ENCODE measurements around the gene DPH7.

DPH7 gene

GRCh38 chr9:137545123-137545522 lies 33.6 kb downstream of the DPH7 start:
- H3K36me3 ChIP-seq (replicated peaks; ENCODE audit: low read depth, low read length): no peaks in the 10 kb centered on the region
- H3K79me2 ChIP-seq (ENCODE audit: low read length): no peaks in the 10 kb centered on the region
- peaks cover 6% of the 10 kb centered on the region; the same call in 1 of the 2 replicates for H3K4me1 ChIP-seq (ENCODE audit: low read length)
- no peak overlapping the region for H3K27ac ChIP-seq (ENCODE audit: low read length)
- no peak overlapping the region for H3K9ac ChIP-seq (ENCODE audit: low read length)
- H3K27me3 ChIP-seq (ENCODE audit: low read depth, low read length): no peaks in the 10 kb centered on the region
- no peak overlapping the region for H2AFZ ChIP-seq (ENCODE audit: low read depth, low read length)
- no peaks in the 10 kb centered on the region for H3K9me3 ChIP-seq (ENCODE audit: insufficient read depth, low read length)
- no peaks in the 10 kb centered on the region for H4K20me1 ChIP-seq (ENCODE audit: insufficient read depth, low read length)
- TF ChIP-seq EZH2phosphoT487 (IDR thresholded peaks at IDR 0.05; ENCODE audit: low read depth) (no peak), CTCF (IDR thresholded peaks at IDR 0.05; ENCODE audit: low read depth, low read length) (no peak)
- H3K4me2 ChIP-seq (ENCODE audit: low read length): no peak overlapping the region
- no peak overlapping the region for H3K4me3 ChIP-seq (ENCODE audit: low read length)

GRCh38 chr9:137544176-137544760 lies 34.5 kb downstream of the DPH7 start:
- H3K27me3 ChIP-seq (ENCODE audit: low read depth, low read length): no peaks in the 10 kb centered on the region
- no peak overlapping the region for H3K9ac ChIP-seq (ENCODE audit: low read length)
- TF ChIP-seq EZH2phosphoT487 (IDR thresholded peaks at IDR 0.05; ENCODE audit: low read depth) (no peak), CTCF (IDR thresholded peaks at IDR 0.05; ENCODE audit: low read depth, low read length) (no peak)
- no peaks in the 10 kb centered on the region for H3K79me2 ChIP-seq (ENCODE audit: low read length)
- H4K20me1 ChIP-seq (ENCODE audit: insufficient read depth, low read length): no peaks in the 10 kb centered on the region
- no peak overlapping the region for H2AFZ ChIP-seq (ENCODE audit: low read depth, low read length)
- H3K4me1 ChIP-seq (ENCODE audit: low read length): no peaks in the 10 kb centered on the region
- no peaks in the 10 kb centered on the region for H3K36me3 ChIP-seq (replicated peaks; ENCODE audit: low read depth, low read length)
- no peak overlapping the region for H3K4me3 ChIP-seq (ENCODE audit: low read length)
- H3K9me3 ChIP-seq (ENCODE audit: insufficient read depth, low read length): no peaks in the 10 kb centered on the region
- no peak overlapping the region for H3K27ac ChIP-seq (ENCODE audit: low read length)
- no peak overlapping the region for H3K4me2 ChIP-seq (ENCODE audit: low read length)

GRCh38 chr9:137543237-137543963 lies 35.3 kb downstream of the DPH7 start:
- Histone ChIP-seq H3K9me3 (ENCODE audit: insufficient read depth, low read length) (no peaks in the 10 kb centered on the region), H4K20me1 (ENCODE audit: insufficient read depth, low read length) (no peaks in the 10 kb centered on the region), H2AFZ (ENCODE audit: low read depth, low read length) (no peak overlapping the region), H3K27me3 (ENCODE audit: low read depth, low read length) (no peaks in the 10 kb centered on the region), H3K4me2 (ENCODE audit: low read length) (no peak overlapping the region), H3K4me3 (ENCODE audit: low read length) (no peak overlapping the region), H3K79me2 (ENCODE audit: low read length) (no peaks in the 10 kb centered on the region), H3K4me1 (ENCODE audit: low read length) (no peaks in the 10 kb centered on the region), H3K36me3 (replicated peaks; ENCODE audit: low read depth, low read length) (no peaks in the 10 kb centered on the region), H3K27ac (ENCODE audit: low read length) (no peak overlapping the region), H3K9ac (ENCODE audit: low read length) (no peak overlapping the region)
- TF ChIP-seq EZH2phosphoT487 (IDR thresholded peaks at IDR 0.05; ENCODE audit: low read depth) (no peak), CTCF (IDR thresholded peaks at IDR 0.05; ENCODE audit: low read depth, low read length) (no peak)

GRCh38 chr9:137542486-137542885 lies 36.2 kb downstream of the DPH7 start:
- Histone ChIP-seq H3K4me1 (ENCODE audit: low read length) (no peaks in the 10 kb centered on the region), H3K4me3 (ENCODE audit: low read length) (no peak overlapping the region), H3K36me3 (replicated peaks; ENCODE audit: low read depth, low read length) (no peaks in the 10 kb centered on the region), H3K27me3 (ENCODE audit: low read depth, low read length) (no peaks in the 10 kb centered on the region), H3K79me2 (ENCODE audit: low read length) (no peaks in the 10 kb centered on the region), H3K9ac (ENCODE audit: low read length) (no peak overlapping the region), H3K4me2 (ENCODE audit: low read length) (no peak overlapping the region), H4K20me1 (ENCODE audit: insufficient read depth, low read length) (no peaks in the 10 kb centered on the region), H3K9me3 (ENCODE audit: insufficient read depth, low read length) (no peaks in the 10 kb centered on the region), H3K27ac (ENCODE audit: low read length) (no peak overlapping the region), H2AFZ (ENCODE audit: low read depth, low read length) (no peak overlapping the region)
- TF ChIP-seq EZH2phosphoT487 (IDR thresholded peaks at IDR 0.05; ENCODE audit: low read depth) (no peak), CTCF (IDR thresholded peaks at IDR 0.05; ENCODE audit: low read depth, low read length) (no peak)
